Cardiac muscle cell (in vitro differentiated cells and primary cell): ENCODE measurements around the gene CENPS. TPM values are rescaled to one million over a fixed set of nuclear protein-coding genes. Genes with fewer than 3 reads are reported as not detected.
"Not testable (repeated sequence)": the region's sequence is repeated elsewhere in the genome, so short reads cannot be mapped to it uniquely, and the experiment has no call there.

Source experiments
- DNase-seq, 2 donors: peaks; one replicate each; pipeline versions ENCODE4 v3.0.0 to v3.0.0-alpha.2; 2010 to 2017; ENCODE audit warnings: low read depth in 1 of 2, low spot score in 1 of 2
- H3K27ac ChIP-seq: fragments of 200-600 bp; sonication (generic); 2 replicates; pipeline ENCODE4 v1.5.1; 2016
- H3K27me3 ChIP-seq: fragments of 200-600 bp; sonication (generic); 2 replicates; pipeline ENCODE4 v1.6.0; 2016; ENCODE audit warnings: control low read depth
- H3K36me3 ChIP-seq: fragments of 200-600 bp; sonication (generic); 2 replicates; pipeline ENCODE4 v1.5.1; 2016; ENCODE audit warnings: control low read depth
- H3K4me1 ChIP-seq: fragments of 200-600 bp; sonication (generic); 2 replicates; pipeline ENCODE4 v1.8.1; 2017; ENCODE audit warnings: low read depth, mild to moderate bottlenecking, mixed run types
- H3K4me3 ChIP-seq: fragments of 200-600 bp; sonication (generic); 2 replicates; pipeline ENCODE4 v1.5.1; 2016; ENCODE audit warnings: mild to moderate bottlenecking
- H3K9me3 ChIP-seq: fragments of 200-600 bp; sonication (generic); 2 replicates; pipeline ENCODE4 v1.5.1; 2017; ENCODE audit warnings: low read depth, mild to moderate bottlenecking, control low read depth
- CTCF ChIP-seq: IDR thresholded peaks from 2 replicates; pipeline ENCODE4 v1.5.1; 2012; ENCODE audit warnings: low read depth, mild to moderate bottlenecking, low read length
- polyA plus RNA-seq: library from polyadenylated mRNA; unstranded; fragments of >200 nt; fragmentation: Nextera tagmentation; extraction: Ambion mirVana; gene quantifications from 2 replicates; pipeline ENCODE4 v1.2.1, GENCODE V29; 2016
- total RNA-seq: library from RNA; depleted of rRNA; stranded (reverse); fragments of >200 nt; gene quantifications from 2 replicates; pipeline ENCODE4 v1.2.3, GENCODE V29; 2016

CENPS gene
- total and polyA plus RNA-seq, 2 experiments from 2014 or later = 13.4 to 46.3 TPM

GRCh38 chr1:10424651-10425050, 5.6 kb upstream of the CENPS start:
- Histone ChIP-seq H3K4me3 (no peak overlapping the region), H3K27me3 (no peaks in the 10 kb centered on the region), H3K4me1 (no peaks in the 10 kb centered on the region), H3K27ac (no peak overlapping the region), H3K9me3 (no peaks in the 10 kb centered on the region), H3K36me3 (peaks cover 12% of the 10 kb centered on the region)
- no peak for TF ChIP-seq CTCF
- no peak for DNase-seq

- not testable (repeated sequence) for H3K9me3 ChIP-seq, H3K4me1 ChIP-seq, H3K27ac ChIP-seq, DNase-seq, H3K4me3 ChIP-seq, H3K27me3 ChIP-seq, H3K36me3 ChIP-seq
These were observed 4.3 kb upstream of the CENPS start for GRCh38 chr1:10425826-10426534.

- not testable (repeated sequence) for H3K9me3 ChIP-seq, H3K4me1 ChIP-seq, H3K27me3 ChIP-seq, H3K27ac ChIP-seq, H3K36me3 ChIP-seq, DNase-seq, H3K4me3 ChIP-seq
These were observed 3.7 kb upstream of the CENPS start for GRCh38 chr1:10426535-10426848.

GRCh38 chr1:10428984-10429383, 1.2 kb upstream of the CENPS start:
- no peaks in the 10 kb centered on the region for H3K36me3 ChIP-seq
- H3K27ac ChIP-seq = no peak overlapping the region
- H3K4me3 ChIP-seq = no peak overlapping the region
- H3K9me3 ChIP-seq = no peaks in the 10 kb centered on the region
- DNase-seq = no peak
- H3K27me3 ChIP-seq = no peaks in the 10 kb centered on the region
- TF ChIP-seq CTCF = no peak
- peaks cover 4% of the 10 kb centered on the region for H3K4me1 ChIP-seq

GRCh38 chr1:10429868-10430215, 391 bp upstream of the CENPS start:
- Histone ChIP-seq H3K27ac (no peak overlapping the region), H3K4me1 (peaks cover 4% of the 10 kb centered on the region), H3K4me3 (peak overlapping the region; percentile 59), H3K27me3 (no peaks in the 10 kb centered on the region), H3K36me3 (no peaks in the 10 kb centered on the region), H3K9me3 (no peaks in the 10 kb centered on the region)
- DNase-seq = peak in 1 of 2 donors; percentile 41
- TF ChIP-seq CTCF = no peak

GRCh38 chr1:10431070-10431730, 967 bp downstream of the CENPS start:
- Histone ChIP-seq H3K27me3 (no peaks in the 10 kb centered on the region), H3K4me3 (peak overlapping the region; percentile 59), H3K9me3 (no peaks in the 10 kb centered on the region), H3K27ac (peak overlapping the region; percentile 29), H3K36me3 (no peaks in the 10 kb centered on the region), H3K4me1 (peaks cover 4% of the 10 kb centered on the region)
- DNase-seq = peak; percentile 12 to 38
- no peak for TF ChIP-seq CTCF
